Rectal smooth muscle tissue (tissue), 1 donor: ENCODE results near the gene PPP2CA.

Experiments
- H3K27ac ChIP-seq: one replicate; pipeline ENCODE4 v1.7.0; 2013; ENCODE audit warnings: low read depth, low read length, inconsistent platforms
- H3K27me3 ChIP-seq: one replicate; pipeline ENCODE4 v1.7.0; 2013; ENCODE audit warnings: low read length; ENCODE audit not compliant: control insufficient read depth, insufficient read depth
- H3K36me3 ChIP-seq: one replicate; pipeline ENCODE4 v1.7.0; 2013; ENCODE audit warnings: low read length; ENCODE audit not compliant: control insufficient read depth, insufficient read depth
- H3K4me1 ChIP-seq: one replicate; pipeline ENCODE4 v1.7.0; 2013; ENCODE audit warnings: low read length; ENCODE audit not compliant: control insufficient read depth, insufficient read depth
- H3K4me3 ChIP-seq: one replicate; pipeline ENCODE4 v1.7.0; 2013; ENCODE audit warnings: low read length
- H3K9ac ChIP-seq: one replicate; pipeline ENCODE4 v1.7.0; 2013; ENCODE audit warnings: low read length

The PPP2CA gene

GRCh38 chr5:134149571-134150303, 76.1 kb downstream of the PPP2CA start:
- Histone ChIP-seq H3K4me3 (no peak overlapping the region), H3K36me3 (peaks cover 19% of the 10 kb centered on the region), H3K27ac (no peak overlapping the region), H3K27me3 (no peaks in the 10 kb centered on the region), H3K4me1 (no peaks in the 10 kb centered on the region), H3K9ac (no peak overlapping the region)

- Histone ChIP-seq H3K4me1 (no peaks in the 10 kb centered on the region), H3K36me3 (peaks cover 16% of the 10 kb centered on the region), H3K4me3 (no peak overlapping the region), H3K9ac (no peak overlapping the region), H3K27me3 (no peaks in the 10 kb centered on the region), H3K27ac (no peak overlapping the region)
These were observed 76.8 kb downstream of the PPP2CA start for GRCh38 chr5:134148986-134149539.

GRCh38 chr5:134148316-134148715, 77.6 kb downstream of the PPP2CA start:
- no peaks in the 10 kb centered on the region for H3K4me1 ChIP-seq
- peaks cover 11% of the 10 kb centered on the region for H3K36me3 ChIP-seq
- no peak overlapping the region for H3K4me3 ChIP-seq
- H3K27me3 ChIP-seq = no peaks in the 10 kb centered on the region
- H3K27ac ChIP-seq = no peak overlapping the region
- no peak overlapping the region for H3K9ac ChIP-seq

- H3K4me3 ChIP-seq = no peak overlapping the region
- H3K27ac ChIP-seq = no peak overlapping the region
- no peaks in the 10 kb centered on the region for H3K27me3 ChIP-seq
- H3K9ac ChIP-seq = no peak overlapping the region
- peaks cover 15% of the 10 kb centered on the region for H3K36me3 ChIP-seq
- H3K4me1 ChIP-seq = no peaks in the 10 kb centered on the region
These were observed 79.0 kb downstream of the PPP2CA start for GRCh38 chr5:134146651-134147518.

GRCh38 chr5:134145779-134146581, 79.9 kb downstream of the PPP2CA start:
- Histone ChIP-seq H3K27me3 (no peaks in the 10 kb centered on the region), H3K4me1 (no peaks in the 10 kb centered on the region), H3K27ac (no peak overlapping the region), H3K9ac (no peak overlapping the region), H3K4me3 (no peak overlapping the region), H3K36me3 (peaks cover 16% of the 10 kb centered on the region)

- H3K4me3 ChIP-seq = no peak overlapping the region
- no peak overlapping the region for H3K27ac ChIP-seq
- H3K27me3 ChIP-seq = no peaks in the 10 kb centered on the region
- no peaks in the 10 kb centered on the region for H3K4me1 ChIP-seq
- peaks cover 17% of the 10 kb centered on the region for H3K36me3 ChIP-seq
- no peak overlapping the region for H3K9ac ChIP-seq
These were observed 80.7 kb downstream of the PPP2CA start for GRCh38 chr5:134145041-134145757.
